ENCODE measurements around the gene DRG1.
A peak's percentile ranks its signal among the peaks of the same experiment; 100 is the strongest.
"Not testable (repeated sequence)": the region's sequence is repeated elsewhere in the genome, so short reads cannot be mapped to it uniquely, and the experiment has no call there.

DRG1 gene

GRCh38 chr22:31399211-31400022, at the start of gene DRG1:
DRG1 (plus strand) TSS chr22:31399604; CDS start chr22:31399684, 80 bp downstream.
- DNase-seq (ENCODE audit: low spot score): peak; percentile 100

DNA sequence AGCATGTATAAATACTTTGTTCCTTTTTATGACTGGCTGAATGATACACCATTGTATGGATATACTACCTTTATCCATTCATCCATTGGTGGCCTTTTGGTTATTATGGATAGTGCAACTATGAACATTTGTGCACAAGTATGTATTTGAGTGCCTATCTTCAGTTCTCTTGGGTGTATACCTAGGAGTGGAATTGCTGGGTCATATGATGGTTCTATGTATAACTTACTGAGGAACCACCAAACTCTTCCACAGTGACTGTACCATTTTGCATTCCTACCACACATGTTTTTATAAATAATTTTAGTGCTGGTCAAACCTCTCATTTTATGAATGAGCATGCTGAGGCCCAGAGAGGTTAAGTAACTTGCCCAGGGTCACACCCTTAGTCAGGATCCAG, 49.4 kb upstream of the DRG1 start:
- no peak for DNase-seq (ENCODE audit: low spot score)

- DNase-seq (ENCODE audit: low spot score): no peak
Measured at GRCh38 chr22:31350410-31350863, 49.0 kb upstream of the DRG1 start.

DNA sequence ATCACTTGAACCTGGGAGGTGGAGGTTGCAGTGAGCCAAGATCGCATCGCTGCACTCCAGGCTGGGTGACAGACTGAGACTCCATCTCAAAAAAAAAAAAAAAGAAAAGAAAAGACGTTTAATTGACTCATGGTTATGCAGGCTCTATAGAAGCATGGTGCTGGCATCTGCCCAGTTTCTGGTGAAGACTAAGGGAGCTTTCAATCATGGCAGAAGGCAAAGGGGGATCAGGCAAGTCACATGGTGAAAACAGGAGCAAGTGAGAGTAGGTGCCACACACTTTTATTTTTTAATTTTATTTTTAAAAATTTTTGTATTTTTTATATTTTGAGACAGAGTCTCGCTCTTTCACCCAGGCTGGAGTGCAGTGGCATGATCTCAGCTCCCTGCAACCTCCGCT, 44.9 kb upstream of the DRG1 start:
- DNase-seq (ENCODE audit: low spot score): no peak

GRCh38 chr22:31360029-31360428, 39.4 kb upstream of the DRG1 start:
- no peak for DNase-seq (ENCODE audit: low spot score)

GRCh38 chr22:31361743-31362142, 37.7 kb upstream of the DRG1 start:
- DNase-seq (ENCODE audit: low spot score): no peak

- no peak for DNase-seq (ENCODE audit: low spot score)
Measured at GRCh38 chr22:31363885-31364465, 35.4 kb upstream of the DRG1 start.

DNA sequence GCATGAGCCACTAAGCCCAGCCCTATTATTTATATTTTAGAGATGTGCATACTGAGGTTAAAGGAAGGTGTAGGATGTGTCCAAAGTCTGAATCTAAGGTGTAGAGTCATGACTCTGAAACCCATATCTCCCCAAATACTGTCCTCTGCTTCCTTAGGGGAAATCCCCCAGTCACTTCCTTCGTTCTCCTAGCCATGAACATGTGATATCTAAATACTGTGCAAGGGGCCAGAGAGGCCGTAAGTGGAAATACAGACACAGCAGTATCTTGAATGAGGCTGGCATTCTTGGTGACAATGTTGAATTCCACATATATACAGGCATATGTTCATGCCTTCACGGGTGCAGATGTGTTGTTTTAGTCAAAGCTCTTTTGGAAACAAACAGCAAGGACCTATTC, 32.0 kb upstream of the DRG1 start:
- no peak for DNase-seq (ENCODE audit: low spot score)

- no peak for DNase-seq (ENCODE audit: low spot score)
Measured at GRCh38 chr22:31377612-31378011, 21.8 kb upstream of the DRG1 start.

DNA sequence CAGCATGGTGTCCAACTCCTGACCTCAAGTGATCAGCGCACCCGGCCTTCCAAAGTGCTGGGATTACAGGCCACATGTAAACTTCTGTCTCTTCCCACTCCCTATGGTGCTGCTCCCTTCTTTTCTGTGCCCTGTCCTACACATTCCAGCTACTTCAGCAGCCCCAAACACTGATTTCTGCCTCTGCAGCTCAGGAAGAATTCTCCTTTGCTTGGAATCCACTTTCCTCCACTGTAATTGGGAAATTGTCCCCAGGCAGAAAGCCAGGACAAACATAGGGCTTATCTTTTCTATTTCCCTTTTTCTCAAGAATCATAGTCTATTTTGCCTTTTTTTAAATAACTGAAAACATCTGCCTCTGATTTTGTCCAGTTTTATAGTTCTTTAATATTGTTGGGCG, 21.3 kb upstream of the DRG1 start:
- no peak for DNase-seq (ENCODE audit: low spot score)

- not testable (repeated sequence) for DNase-seq (ENCODE audit: low spot score)
Measured at GRCh38 chr22:31378651-31379050, 20.8 kb upstream of the DRG1 start.

GRCh38 chr22:31393893-31394292, 5.5 kb upstream of the DRG1 start:
- DNase-seq (ENCODE audit: low spot score): no peak

DNA sequence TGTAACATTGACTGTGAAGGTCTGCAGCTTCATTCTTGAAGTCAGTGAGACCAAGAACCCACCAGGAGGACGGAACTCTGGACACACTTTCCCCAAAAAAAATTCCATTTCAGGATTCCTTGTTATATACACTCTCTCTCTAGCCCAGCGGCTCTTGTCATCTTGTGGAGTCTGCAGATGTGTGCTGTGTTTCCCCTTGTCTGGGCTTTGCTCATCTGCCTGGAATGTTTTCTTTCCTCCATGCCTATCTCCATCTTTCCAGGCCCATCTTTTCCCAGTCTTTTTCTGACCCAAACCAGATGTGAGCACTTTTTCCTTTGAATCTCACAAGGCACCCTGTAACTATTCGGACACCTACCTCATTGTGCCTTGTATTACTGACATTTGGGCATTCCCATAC, 5.1 kb upstream of the DRG1 start:
- no peak for DNase-seq (ENCODE audit: low spot score)

- peak; percentile 29 for DNase-seq (ENCODE audit: low spot score)
Measured at GRCh38 chr22:31398231-31398630, 1.2 kb upstream of the DRG1 start.

DNA sequence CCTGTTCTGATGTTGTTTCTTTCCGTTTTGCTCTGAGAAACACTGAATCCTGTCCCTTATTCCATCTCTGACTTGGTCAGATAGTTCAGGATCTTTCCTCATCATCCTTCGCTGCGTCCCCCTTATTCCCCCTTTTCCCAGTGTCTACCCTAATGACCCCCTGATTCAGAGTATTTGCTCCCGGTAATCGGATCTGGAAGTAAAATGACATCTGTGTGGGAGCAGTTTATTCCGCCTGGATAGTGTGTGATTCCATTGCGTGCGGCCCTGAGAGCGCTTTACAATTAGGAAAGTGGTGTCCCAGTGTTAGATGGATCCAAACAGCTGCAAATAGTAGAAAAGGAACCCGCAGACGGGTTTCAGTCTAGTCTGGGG, 606 bp downstream of the DRG1 start:
- DNase-seq (ENCODE audit: low spot score): peak; percentile 45

DNA sequence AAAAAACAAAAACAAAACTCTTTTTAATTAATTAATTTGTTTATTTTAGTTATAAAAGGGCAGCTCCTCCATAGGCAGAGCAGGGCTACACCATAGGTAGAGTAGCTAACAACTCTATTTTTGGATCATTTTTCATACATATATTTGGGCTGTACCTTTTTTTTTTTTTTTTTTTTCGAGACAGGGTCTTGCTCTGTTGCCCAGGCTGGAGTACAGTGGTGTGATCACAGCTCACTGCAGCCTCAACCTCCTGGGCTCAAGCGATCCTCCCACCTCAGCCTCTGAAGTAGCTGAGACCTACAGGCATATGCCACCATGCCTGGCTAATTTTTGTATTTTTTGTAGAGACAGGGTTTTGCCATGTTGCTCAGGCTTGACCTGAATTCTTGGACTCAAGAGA, 2.9 kb downstream of the DRG1 start:
- DNase-seq (ENCODE audit: low spot score): not testable (repeated sequence)

DNA sequence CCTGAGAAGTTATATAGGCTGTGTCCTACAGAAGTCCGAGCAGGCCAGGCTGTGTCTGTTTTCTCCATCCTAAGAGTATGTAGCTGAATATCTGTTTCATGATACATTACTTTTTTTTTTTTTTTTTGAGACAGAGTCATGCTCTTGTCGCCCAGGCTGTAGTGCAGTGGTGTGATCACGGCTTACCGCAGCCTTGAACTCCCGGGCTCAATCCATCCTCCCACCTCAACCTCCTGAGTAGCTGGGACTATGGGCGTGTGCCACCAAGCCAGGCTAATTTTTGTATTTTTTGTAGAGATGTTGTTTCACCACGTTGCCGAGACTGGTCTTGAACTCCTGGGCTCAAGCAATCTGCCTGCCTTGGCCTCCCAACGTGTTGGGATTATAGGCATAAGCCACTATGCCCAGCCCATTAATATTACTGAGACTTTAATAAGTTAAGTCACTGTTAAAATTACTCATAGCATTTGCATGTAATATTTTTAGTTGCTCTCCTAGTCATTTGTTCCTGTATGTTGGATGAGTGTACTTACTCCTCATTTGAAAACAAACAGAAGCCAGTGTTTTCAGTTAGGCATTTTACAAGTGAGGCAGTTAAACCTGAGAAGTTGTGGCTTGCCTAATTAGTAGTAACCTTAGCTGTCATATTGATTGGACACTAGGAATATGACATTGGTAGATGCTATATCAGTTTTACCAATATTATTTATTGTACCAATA, 26.1 kb downstream of the DRG1 start:
- DNase-seq (ENCODE audit: low spot score): no peak

DNA sequence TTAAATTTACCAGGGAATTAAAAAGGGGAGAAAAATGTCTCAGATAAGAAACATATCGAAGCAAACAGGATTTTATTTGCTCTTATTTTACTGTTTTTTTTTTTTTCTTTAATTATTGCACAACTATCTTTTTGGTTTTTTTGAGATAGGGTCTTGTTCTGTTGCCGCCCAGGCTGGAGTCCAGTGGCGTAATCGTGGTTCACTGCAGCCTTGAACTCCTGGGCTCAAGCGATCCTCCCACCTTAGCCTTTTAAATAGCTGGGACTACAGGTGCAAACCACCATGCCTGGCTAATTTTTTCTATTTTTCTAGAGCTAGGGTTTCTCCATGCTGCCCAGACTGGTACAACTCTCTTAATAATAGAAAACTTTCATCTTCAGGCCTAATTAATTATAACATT, 32.5 kb downstream of the DRG1 start:
- no peak for DNase-seq (ENCODE audit: low spot score)

DNA sequence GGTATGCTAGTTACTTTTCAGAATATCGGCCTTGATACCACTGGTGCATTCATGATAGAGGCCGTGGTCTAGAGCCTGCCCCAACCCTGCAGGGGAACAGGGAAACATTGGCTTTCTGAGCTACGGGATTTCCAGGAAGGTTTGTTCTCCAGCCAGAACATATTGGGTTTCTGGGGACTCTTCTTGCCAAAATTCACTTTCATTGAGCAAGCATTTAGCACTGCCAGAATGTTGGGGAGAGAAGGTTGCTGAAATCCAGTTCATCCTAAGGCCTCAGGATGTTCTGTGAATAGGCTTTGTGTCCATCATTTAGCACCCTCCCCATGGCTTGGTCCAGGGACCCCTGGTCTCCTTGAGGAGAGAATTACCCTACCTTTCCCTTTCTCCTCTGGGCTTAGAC, 36.7 kb downstream of the DRG1 start:
- no peak for DNase-seq (ENCODE audit: low spot score)

DNA sequence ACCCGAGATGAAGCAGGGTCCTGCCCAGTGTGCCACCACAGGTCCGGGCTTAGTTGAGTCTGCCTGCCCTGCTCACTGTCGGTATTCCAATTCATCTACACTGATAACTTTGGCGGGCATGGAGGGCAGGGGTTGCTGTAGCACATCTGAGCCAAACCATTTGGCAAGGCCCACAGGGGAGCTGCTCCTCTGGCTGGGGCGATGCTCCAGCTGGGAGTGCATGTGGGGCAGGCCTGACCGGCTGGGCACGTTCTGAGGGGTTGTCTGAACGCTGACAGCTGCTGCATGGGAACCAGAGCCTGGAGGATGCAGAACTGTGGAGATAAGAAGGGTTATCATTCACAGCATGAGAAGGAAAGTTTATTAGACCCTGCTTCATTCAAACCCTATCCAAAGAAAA, 40.4 kb downstream of the DRG1 start:
- DNase-seq (ENCODE audit: low spot score): no peak

DNA sequence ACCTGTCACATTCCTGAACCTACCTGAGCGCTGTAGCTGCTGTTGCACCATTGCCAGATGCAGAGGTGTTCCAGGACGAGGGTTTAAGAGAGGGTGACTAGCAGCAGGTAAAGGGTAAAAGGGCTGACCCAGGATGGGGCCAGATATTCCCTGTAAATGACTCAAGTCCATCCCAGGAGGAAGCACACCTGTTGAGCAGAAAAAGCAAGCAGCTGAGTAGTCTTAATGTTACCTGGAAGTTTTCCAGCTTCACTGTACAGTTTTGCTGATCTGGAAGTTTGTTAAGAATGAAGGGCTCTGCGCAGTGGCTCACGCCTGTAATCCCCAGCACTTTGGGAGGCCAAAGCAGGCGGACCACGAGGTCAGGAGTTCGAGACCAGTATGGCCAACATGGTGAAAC, 41.3 kb downstream of the DRG1 start:
- no peak for DNase-seq (ENCODE audit: low spot score)

- no peak for DNase-seq (ENCODE audit: low spot score)
Measured at GRCh38 chr22:31441652-31442051, 42.2 kb downstream of the DRG1 start.

Measured in D341Med (cell line).